GOT3 (cell line): ENCODE results near the gene TCTN3.
A peak's percentile ranks its signal among the peaks of the same experiment; 100 is the strongest.
"Not testable (repeated sequence)": the region's sequence is repeated elsewhere in the genome, so short reads cannot be mapped to it uniquely, and the experiment has no call there.

Experiments used
- DNase-seq: peaks from one replicate; lab custom pipeline; 2025; ENCODE audit warnings: mixed read lengths; lab: John Stamatoyannopoulos, UW

The TCTN3 gene

GRCh38 chr10:95683966-95684365 lies 9.8 kb downstream of the TCTN3 start:
- no peak for DNase-seq

- no peak for DNase-seq
These were observed 18.2 kb downstream of the TCTN3 start for GRCh38 chr10:95675403-95676116.

DNA sequence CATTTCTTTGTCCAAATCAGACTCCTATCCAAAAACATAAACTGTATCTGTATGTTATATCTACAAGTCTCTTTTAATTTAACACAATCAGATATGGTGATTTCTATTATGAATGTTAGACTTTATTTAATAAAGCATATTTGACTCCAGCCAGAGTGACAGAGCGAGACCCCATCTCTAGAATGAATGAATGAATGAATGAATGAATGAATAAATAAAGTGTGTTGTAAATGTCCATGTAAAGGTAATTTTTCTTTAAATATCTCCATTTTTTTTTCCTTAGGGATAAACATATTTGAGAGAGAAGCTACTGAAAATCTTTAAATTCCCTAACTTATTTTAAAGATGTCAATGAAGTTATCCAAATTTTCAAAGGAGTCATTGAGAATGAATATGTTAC lies 19.1 kb downstream of the TCTN3 start:
- DNase-seq: no peak

DNA sequence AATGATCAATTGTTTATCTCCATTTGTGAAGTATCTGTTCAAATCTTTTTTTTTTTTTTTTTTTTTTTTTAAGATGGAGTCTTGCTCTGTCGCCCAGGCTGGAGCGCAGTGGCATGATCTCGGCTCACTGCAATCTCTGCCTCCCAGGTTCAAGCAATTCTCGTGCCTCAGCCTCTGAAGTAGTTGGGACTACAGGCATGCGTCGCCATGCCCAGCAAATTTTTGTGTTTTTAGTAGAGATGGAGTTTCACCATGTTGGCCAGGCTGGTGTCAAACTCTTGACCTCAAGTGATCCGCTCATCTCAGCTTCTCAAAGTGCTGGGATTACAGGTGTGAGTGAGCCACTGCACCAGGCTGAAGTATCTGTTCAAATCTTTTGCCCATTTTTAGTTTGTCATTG lies 21.1 kb downstream of the TCTN3 start:
- not testable (repeated sequence) for DNase-seq

DNA sequence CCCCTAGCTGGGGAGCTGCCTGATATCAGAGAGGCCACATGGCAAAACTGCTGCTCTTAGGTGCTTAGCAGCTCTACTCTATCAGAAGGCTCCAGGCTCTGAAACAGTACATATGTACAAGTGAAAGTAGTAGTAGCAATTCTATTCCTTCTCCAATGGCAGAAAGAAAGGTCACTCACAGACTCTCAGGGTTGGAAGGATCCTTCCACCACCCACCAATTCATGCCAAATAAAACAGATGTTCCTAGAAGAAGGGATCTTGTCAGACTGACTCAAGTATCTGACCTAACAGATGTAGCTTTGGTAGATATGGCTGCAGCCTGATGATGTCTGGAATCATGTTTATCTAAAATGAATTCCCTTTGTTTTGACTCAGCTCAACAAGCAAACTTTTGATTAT lies 29.2 kb downstream of the TCTN3 start:
- DNase-seq: no peak

DNA sequence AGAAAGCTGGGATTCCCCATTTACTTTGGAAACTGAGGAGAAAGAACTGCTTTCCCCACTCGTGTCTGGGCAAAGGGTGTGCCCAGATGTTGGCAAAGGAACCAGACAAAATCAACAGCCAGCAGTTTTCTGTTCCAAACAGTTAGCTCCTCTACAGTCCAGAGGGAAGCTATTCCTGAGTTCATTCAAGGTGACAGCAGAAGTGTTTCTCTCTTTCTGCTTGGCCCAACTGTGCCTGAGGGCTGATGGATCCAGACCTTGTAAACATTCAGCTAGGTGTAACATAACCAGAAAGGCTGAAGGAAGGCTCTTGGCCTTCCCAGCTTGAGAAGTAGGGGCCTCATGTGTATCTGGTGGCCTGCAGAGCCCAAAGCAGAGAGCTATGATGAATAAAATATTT lies 30.2 kb downstream of the TCTN3 start:
- DNase-seq: no peak

GRCh38 chr10:95661818-95662217 lies 31.9 kb downstream of the TCTN3 start:
- DNase-seq: no peak

DNA sequence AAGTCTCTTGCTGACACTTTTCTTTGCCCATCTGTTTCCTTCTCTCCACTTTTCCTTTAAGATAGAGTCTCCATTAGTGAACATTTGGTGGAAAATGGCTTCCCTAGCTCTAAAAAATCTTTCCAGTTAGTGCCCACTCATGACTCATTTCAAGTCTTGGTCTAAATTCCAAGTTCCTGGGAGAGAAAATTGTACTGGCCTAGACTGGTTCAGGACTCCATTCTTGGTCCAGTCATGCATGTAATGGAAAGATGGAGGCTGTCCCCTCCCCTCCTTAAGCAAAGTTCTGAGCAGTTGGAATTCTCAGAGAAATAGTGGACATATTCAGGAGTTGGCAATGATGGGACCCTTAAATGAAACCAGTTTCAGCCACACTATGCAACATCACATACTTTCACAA lies 33.4 kb downstream of the TCTN3 start:
- no peak for DNase-seq

DNA sequence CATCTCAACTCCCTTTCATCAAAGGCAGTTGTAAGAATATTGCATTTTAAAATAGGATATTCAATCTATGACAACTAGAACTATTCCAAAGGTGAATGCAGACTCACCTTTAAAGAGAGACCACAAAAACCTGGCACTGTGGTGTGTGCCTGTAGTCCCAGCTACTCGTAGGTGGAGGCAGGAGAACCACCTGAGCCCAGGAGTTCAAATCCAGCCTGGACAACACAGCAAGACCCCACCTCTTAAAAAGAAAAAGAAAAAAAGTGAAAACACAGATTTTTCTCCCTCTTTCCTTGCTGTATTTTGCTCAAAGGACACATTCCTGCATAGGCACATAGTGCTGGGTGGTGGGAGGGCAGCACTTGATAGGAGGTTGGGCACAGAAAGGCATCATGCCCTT lies 36.5 kb downstream of the TCTN3 start:
- DNase-seq: no peak

DNA sequence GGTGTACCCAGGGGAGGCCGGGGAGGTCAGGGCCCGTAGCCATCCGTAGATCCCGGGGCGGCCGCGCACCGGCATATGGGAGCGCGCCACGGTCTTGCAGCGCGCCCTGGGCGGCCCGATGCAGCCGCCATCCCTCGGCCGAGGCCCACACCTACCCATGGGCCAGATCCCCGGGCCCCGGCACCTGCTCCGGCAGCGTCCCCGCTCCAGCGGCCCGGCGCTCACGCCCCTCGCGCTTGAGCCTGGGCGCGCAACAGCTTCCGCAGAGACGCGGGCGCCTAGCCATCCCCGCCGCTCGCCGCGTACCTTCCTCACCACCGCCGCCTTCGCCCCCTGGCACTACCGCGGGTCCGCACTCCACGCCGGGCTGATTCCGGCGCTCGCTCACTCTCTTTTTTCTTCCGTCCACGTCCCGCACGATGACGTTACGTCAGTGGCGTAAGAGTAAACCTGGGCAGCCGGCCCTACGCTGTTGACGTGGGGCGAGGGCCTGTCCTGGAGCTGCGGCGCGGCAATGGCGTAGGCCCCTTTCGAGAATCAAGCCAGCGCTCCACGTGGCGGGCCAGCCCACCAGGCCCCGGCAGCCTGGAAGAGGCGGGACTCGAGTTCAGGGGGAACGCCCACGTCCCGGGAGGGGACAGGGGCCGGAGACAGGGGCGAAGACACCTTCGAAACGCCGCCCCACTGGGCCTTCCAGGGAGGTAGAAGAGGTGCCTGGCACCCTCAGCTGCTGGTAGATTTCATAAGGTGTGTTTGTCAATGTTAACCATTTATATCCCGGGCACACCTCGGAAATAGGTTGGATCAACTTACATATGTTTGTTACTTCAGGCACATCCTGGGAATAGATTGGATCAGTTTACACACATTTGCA lies 37.2 kb downstream of the TCTN3 start, which contains the start of gene ALDH18A1:
ALDH18A1 (minus strand) TSS at position 421 of the 874 bp plus-strand sequence. CDS start 3,334 bp downstream, outside the sequence.
- DNase-seq: peak; percentile 82

- DNase-seq: no peak
These were observed 38.0 kb downstream of the TCTN3 start for GRCh38 chr10:95655571-95656290.

DNA sequence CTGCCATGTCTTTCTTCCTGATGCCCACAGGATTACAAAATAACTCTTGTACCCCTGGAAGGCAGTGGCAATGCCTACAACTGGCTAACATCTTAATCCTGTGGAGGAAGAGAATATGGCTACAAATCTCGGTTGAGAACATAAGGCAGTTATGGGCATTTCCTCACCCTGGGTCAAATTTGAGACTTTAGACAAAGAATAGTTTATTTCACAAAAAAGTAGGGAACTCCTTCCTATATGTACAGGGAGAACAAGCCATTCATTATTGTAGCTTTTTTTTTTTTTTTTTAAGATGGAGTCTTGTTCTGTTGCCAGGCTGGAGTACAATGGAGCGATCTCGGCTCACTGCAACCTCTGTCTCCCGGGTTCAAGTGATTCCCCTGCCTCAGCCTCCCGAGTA lies 39.8 kb downstream of the TCTN3 start:
- no peak for DNase-seq

DNA sequence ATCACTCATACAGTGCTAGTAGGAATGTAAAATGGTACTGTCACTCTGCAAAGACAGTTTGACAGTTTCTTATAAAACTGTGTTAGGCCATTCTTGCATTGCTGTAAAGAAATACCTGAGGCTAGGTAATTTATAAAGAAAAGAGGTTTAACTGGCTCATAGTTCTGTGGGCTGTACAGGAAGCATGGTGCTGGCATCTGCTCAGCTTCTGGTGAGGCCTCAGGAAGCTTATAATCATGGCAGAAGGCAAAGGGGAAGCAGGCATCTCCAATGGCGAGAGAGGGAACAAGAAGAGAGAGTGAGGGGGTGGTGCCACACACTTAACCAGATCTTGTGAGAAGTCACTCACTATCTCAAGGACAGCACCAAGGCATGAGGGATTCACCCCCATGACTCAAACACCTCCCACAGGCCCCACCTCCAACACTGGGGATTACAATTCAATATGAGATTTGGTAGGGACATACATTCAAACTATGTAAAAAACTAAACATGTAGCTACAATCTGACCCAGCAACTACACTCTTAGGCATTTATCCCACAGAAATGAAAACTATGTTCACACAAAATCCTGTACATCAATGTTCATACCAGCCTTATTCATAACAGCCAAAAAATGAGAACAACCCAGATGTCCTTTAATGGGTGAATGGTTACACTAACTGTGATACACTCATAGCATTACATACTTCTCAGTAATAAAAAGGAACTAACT lies 42.2 kb downstream of the TCTN3 start:
- no peak for DNase-seq

GRCh38 chr10:95650232-95650631 lies 43.5 kb downstream of the TCTN3 start:
- no peak for DNase-seq

DNA sequence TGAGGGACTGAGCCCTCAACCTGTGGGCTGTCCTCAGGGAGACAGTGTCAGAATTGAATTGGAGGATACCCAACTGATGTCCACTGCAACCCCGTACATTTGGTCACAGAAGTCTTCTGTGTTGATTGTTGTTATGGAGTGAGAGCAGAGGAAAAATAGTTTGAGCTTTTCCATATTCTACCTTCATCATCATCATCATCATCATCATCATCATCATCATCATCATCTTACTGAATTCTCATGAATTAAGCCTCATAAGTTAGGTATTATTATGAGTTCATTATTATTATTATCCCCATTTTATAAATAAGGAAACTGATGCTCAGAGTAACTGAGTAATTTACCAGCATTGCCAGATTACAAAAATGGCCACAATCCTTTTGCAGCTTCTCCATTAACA lies 45.6 kb downstream of the TCTN3 start:
- DNase-seq: no peak

- DNase-seq: no peak
These were observed 47.6 kb downstream of the TCTN3 start for GRCh38 chr10:95646160-95646559.

- DNase-seq: no peak
These were observed 48.8 kb downstream of the TCTN3 start for GRCh38 chr10:95644901-95645300.

- DNase-seq: no peak
These were observed 52.8 kb downstream of the TCTN3 start for GRCh38 chr10:95640891-95641315.

DNA sequence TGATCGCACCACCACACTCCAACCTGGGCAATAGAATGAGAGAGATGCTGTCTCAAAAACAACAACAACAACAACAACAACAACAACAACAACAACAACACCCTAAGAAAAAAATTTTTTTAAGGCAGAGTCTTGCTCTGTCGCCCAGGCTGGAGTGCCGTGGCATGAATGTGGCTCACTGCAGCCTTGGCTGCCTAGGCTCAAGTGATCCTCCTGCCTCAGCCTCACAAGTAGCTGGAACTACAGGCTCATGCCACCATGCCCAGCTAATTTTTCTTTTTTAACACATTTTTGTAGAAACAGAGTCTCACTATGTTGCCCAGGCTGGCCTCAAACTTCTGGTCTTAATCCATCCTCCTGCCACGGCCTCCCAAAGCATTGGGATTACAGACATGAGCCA lies 55.8 kb downstream of the TCTN3 start:
- DNase-seq: no peak

DNA sequence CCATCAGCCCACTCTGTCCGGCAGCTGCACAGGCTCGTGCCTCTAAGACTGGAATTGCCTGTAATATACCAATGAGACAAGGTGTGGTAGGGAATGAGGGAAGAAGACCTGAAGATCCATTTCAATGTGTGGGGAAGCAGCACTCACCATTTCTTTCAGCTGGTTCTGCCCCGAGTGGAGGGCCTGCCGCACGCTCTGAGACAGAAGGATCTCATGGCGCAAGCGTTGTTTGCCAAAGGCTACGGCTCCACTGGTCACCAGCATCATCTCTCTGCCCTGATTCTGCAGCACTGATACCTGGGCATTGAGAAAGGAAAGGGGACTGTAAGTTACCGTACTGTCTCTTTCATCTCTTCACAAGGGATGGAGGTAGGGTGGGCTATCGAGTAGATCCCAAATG lies 56.6 kb downstream of the TCTN3 start:
- no peak for DNase-seq

- no peak for DNase-seq
These were observed 58.4 kb downstream of the TCTN3 start for GRCh38 chr10:95635319-95635733.

- no peak for DNase-seq
These were observed 64.9 kb downstream of the TCTN3 start for GRCh38 chr10:95628786-95629185.
